IPS-11a (cell line): ENCODE data around the gene EOLA1.
"Not testable (repeated sequence)": the region's sequence is repeated elsewhere in the genome, so short reads cannot be mapped to it uniquely, and the experiment has no call there.

ENCODE experiments used
- H3K4me3 ChIP-seq: one replicate; pipeline ENCODE4 v1.5.1; 2013; ENCODE audit warnings: low read depth, low read length, control low read depth

Gene EOLA1

DNA sequence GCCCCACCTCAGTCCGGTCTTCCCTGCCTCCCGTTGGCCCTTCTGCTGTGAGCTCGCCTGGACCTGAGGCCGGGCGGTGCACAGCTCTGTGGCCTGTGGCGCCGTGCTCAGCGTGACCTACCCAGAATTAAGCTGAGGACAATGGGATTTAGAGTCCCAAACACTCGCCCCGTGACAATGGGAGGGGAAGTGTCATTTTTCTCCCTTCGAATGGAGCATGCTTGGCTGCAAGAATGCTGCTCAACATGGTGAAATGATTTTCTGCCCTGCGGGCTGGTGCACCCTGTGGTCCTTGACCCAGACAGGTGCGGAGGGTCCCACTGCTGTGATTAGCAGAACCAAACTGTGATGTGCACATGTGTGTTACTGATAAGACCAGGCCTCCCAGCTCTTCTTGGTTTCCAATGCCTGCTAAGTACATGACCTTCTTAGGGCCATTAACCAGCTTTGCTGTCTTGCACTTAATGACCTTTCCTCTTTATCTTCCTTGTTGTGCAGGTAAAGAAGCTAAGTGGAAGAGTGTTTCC is 772 bp downstream of the EOLA1 start:
- peak overlapping the region; percentile 65 for H3K4me3 ChIP-seq

- not testable (repeated sequence) for H3K4me3 ChIP-seq
Measured at GRCh38 chrX:149545545-149546543, 5.0 kb downstream of the EOLA1 start.

- not testable (repeated sequence) for H3K4me3 ChIP-seq
Measured at GRCh38 chrX:149546962-149547361, 6.2 kb downstream of the EOLA1 start.

- H3K4me3 ChIP-seq: not testable (repeated sequence)
Measured at GRCh38 chrX:149547782-149548181, 7.0 kb downstream of the EOLA1 start.

DNA sequence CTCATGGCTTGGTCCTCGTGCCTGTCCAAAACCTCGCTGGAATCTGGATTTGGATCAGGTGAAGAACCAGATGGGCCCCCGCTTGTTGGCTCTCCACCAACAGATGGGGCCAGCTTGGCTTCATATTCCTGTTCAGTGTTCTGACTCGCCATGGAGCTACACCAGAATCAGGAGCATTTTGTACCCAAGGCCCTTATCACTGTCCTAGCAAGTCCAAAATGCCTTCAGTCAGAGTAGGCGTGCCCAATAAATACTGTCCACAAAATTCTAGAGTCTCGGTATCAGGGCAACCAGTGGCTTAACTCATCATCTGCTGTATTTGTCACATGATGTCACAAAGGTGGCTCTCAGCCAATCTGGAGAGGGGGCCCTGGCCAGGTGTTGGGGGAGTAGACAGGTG is 8.9 kb downstream of the EOLA1 start, which contains the start of gene HSFX3:
TSS of gene HSFX3 (minus strand) at position 224 of the 400 bp plus-strand sequence. CDS start at position 152, 72 bp downstream.
- not testable (repeated sequence) for H3K4me3 ChIP-seq

DNA sequence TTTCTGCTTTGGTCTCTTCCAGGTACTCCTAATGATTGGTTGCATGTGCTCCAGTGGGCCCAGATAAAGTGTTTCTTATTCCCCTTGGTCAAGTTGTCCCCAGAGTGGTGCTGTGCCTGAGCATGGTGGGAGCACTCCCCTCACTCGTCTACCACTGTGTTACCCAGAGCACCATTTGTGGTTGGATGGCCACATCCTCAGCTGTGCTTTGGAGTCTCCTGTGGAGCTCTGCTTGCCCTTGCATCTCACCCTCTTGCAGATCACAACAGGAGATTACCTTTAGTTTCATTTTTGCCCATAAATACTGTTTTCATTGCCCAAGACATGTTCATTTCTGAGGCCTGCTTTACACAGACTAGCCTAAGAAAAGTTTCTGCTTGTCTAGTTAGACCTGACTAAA is 9.6 kb downstream of the EOLA1 start:
- not testable (repeated sequence) for H3K4me3 ChIP-seq

DNA sequence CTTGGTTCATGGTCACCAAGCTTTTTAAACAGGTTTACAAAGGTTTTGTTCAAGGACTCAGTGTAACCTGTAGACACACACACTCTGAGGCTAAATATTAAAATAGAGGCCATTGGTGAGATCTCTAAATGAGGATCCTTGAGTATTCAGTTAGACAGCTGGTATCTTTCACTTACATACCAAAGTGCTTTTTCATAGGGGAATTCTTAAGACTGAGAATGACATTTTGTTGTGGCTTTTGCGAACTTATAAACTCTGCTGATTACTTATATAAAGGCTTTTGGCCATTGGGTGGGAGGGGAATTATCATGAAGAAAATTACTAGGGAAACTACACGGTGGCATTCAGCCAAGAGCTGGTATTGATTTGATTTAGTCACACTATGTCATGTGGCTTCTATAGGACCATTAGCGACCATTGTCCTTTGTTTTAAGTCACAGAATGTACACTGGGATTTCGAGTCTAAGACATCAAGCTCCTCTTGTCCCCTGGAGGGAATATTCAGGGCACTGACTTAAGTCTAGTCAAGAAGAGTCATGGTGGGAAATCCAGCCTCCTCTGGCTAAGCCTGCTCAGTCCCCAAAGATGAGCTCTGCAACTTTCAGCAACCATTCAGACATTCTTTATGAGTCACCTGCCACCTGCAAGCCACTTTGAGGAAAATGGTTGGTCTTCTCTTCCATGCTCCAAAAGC is 10.6 kb downstream of the EOLA1 start:
- H3K4me3 ChIP-seq: not testable (repeated sequence)

GRCh38 chrX:149551939-149552248 is 11.1 kb downstream of the EOLA1 start:
- not testable (repeated sequence) for H3K4me3 ChIP-seq

GRCh38 chrX:149555251-149555650 is 14.4 kb downstream of the EOLA1 start:
- H3K4me3 ChIP-seq: not testable (repeated sequence)

DNA sequence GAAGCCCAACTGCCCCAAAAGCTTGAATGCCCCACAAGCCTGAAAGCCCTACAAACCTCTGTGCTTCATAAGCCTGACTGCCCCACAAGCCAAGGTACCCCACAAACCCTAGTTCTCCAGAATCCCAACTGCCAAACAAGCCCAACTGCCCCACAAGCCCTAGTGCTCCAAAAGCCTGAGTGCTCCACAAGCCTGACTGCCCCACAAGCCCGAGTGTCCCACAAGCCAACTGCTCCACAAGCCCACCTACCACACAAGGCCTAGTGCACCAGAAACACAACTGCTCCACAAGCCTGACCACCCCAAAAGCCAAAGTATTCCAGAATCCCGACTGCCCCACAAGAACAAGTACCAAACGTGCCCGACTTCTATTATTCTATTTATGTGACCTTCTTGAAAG is 22.5 kb downstream of the EOLA1 start:
- H3K4me3 ChIP-seq: no peak overlapping the region

- no peak overlapping the region for H3K4me3 ChIP-seq
Measured at GRCh38 chrX:149567621-149568417, 27.0 kb downstream of the EOLA1 start.

GRCh38 chrX:149568701-149569296 is 28.0 kb downstream of the EOLA1 start:
- no peak overlapping the region for H3K4me3 ChIP-seq

DNA sequence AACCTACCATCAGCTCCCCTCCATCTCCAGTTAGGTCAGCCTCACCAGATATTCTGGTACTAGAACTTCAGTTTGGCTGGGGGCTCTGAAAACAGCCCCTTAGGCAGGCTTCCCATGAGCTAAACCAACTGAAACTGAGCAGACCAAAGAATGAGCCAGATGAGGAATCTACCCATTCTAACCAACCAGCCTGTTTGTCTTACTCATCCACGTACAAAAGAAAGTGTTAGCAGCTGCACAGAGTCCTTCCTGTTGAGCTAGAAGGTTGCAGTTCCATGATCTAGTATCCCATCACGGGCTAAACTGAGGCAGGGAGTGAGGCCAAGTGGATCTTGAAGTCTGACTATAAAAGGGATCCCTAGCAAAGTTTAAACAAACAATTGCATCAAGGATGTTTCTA is 29.0 kb downstream of the EOLA1 start:
- no peak overlapping the region for H3K4me3 ChIP-seq

- no peak overlapping the region for H3K4me3 ChIP-seq
Measured at GRCh38 chrX:149570668-149571067, 29.9 kb downstream of the EOLA1 start.

GRCh38 chrX:149571770-149572169 is 31.0 kb downstream of the EOLA1 start:
- no peak overlapping the region for H3K4me3 ChIP-seq

DNA sequence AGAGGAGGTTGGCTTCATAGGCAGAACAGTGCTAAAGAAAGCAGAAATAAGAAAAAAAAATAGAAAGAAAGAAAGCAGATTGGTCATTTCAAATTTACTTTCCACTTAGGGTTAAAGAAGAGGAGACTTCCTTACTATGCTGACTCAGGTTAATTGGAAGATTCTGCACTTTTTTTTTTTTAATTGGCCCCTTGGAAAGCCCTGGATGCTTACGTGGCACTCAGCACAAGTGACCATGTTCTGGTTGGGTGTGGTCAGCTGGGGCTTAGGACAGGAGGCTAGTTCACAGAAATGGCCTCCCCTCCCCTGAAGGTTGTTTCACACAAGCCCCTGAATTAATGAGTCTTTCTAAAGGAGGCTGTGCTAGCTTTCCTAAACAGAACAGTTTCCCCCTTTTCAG is 31.9 kb downstream of the EOLA1 start:
- H3K4me3 ChIP-seq: no peak overlapping the region

DNA sequence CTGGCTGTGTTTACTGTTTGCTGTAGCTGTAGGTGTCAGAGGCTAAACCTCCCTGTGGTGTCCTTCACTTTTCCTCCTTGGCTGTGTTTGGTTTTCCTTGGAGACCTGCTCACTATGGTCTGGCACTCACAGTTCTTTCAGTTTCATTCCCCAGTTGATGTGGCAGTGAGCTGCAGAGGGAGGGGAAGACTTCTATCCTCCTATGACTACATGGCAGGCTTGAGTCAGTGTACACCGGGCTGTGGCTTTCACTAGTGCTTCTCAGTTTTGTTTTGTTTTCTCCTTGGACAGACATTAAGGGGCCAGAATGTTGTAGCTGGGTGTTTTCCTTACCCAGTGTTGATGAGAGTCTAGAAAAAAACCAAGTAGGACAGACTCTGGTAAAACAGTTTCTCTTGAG is 32.6 kb downstream of the EOLA1 start:
- not testable (repeated sequence) for H3K4me3 ChIP-seq

DNA sequence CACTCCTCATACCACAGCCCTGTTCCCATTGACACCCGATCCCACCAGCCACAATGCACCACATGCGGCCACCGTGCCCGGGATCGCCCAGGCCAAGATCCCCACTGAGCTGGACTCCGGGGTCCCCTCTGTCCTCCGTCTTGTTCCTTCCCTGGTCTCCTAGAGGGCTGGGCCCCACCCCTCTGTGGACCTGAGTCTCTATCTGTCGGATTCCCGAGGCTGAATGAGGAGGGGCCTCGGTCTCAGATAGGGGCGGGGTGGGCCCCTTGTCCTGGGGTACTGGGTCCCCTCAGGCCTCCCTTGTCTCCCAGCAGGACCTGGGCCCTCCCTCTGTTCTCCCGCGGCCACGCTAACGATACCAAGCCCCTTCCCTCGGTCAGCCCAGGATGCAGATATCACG is 44.8 kb downstream of the EOLA1 start:
- not testable (repeated sequence) for H3K4me3 ChIP-seq

DNA sequence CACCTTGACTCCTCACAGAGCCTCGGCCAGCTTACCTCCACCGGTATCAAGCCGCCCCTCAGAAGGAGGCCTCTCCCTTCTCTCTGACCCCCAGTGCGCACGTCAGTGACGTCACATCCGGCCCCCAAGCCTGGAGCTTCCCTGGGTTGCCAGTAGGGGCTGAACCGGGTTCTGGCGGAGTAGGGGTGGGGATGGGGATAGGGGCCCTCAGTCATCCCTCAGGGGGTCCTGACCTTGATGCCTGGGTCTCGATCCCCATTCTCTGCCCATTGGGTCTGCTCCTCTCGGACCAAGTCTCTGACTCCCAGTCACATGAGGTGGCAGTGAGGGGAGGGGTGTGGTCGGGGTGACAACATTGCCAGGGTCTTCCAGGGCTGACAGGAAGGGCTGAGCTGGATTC is 46.5 kb downstream of the EOLA1 start, which contains the start of gene MAGEA9B:
TSS of gene MAGEA9B (minus strand) at position 101 of the 400 bp plus-strand sequence. CDS start 4,280 bp downstream, outside the sequence.
- H3K4me3 ChIP-seq: not testable (repeated sequence)

DNA sequence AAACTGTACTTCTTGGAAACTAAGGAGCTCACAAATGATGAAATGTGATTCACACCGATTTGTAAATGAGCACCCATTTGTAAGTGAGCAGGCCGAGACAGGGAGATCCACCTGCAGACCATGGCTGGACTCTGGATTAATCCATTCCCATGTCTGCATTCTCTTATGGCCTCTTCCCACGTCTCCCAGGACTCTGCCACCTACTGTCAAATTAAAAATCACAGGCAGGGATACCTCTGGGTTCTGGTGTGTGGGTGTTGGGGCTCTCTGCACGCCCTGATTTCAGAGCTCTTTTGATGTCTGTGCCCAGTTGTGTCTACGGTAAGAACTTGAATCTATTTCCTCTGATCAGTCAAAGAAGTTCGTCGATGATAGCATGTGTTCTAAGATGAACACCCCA is 50.2 kb downstream of the EOLA1 start:
- not testable (repeated sequence) for H3K4me3 ChIP-seq
